ENCODE data around the gene NTN1. TPM values are rescaled to one million over a fixed set of nuclear protein-coding genes. Genes with fewer than 3 reads are reported as not detected.
A peak's percentile ranks its signal among the peaks of the same experiment; 100 is the strongest.

NTN1 gene
- total RNA-seq, 2 experiments from 2014 or later = not detected

DNA sequence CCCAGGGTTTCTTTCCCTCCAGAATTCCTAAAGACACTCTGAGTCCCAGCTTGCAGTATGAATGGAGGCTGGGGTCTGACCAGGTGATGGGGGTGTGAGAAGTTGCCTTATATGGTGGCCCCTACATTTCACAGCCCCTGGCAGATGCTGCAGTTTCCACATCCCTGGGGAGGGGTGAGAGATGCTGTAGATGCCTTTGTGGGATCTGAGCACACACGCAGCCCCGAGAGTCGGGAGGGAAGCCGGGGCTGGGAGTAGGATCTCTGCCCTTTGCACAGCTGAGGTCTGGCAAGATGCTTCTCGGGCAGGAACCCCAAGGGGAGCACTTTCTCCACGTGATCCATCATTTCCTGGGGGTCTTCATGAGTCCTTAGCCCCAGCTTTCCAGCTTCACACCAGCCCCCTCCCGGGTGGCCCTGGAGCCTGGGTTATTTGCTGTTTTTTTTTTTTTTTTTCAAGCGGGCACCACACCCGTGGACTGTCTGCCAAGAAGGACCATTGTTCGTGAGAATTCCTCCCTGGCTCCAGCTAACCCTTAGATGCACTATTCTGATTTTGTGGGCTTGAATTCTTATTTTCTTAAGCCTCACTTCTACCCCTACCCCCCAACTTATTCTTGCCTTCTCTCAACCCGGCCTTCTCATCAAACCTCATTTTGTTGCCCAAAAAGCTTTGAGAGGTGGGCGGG, 50.6 kb downstream of the NTN1 start:
- POLR2A ChIA-PET = no interaction called here
- ATAC-seq = no peak
- DNase-seq = no peak
- Mint-ChIP-seq H3K27me3 (ENCODE audit: low read depth) (peaks cover 2% of the 10 kb centered on the region), H3K36me3 (ENCODE audit: low read depth) (no peaks in the 10 kb centered on the region), H3K4me1 (ENCODE audit: low read depth) (no peaks in the 10 kb centered on the region), H3K27ac (no peak overlapping the region), H3K9me3 (ENCODE audit: insufficient read depth) (no peaks in the 10 kb centered on the region), H3K4me3 (no peak overlapping the region)
- CTCF ChIA-PET = no interaction called here

- H3K27ac Mint-ChIP-seq = no peak overlapping the region
- no peaks in the 10 kb centered on the region for H3K9me3 Mint-ChIP-seq (ENCODE audit: insufficient read depth)
- POLR2A ChIA-PET = no interaction called here
- no peak for ATAC-seq
- H3K4me1 Mint-ChIP-seq (ENCODE audit: low read depth) = no peaks in the 10 kb centered on the region
- H3K27me3 Mint-ChIP-seq (ENCODE audit: low read depth) = peaks cover 4% of the 10 kb centered on the region
- H3K36me3 Mint-ChIP-seq (ENCODE audit: low read depth) = no peaks in the 10 kb centered on the region
- no peak for DNase-seq
- no peak overlapping the region for H3K4me3 Mint-ChIP-seq
- CTCF ChIA-PET = no interaction called here
Observed at GRCh38 chr17:9072696-9073339, 51.5 kb downstream of the NTN1 start.

GRCh38 chr17:9074131-9074530, 52.8 kb downstream of the NTN1 start:
- Mint-ChIP-seq H3K9me3 (ENCODE audit: insufficient read depth) (no peaks in the 10 kb centered on the region), H3K4me1 (ENCODE audit: low read depth) (no peaks in the 10 kb centered on the region), H3K36me3 (ENCODE audit: low read depth) (no peaks in the 10 kb centered on the region), H3K27me3 (ENCODE audit: low read depth) (peaks cover 4% of the 10 kb centered on the region), H3K27ac (no peak overlapping the region), H3K4me3 (no peak overlapping the region)
- POLR2A ChIA-PET = no interaction called here
- CTCF ChIA-PET = no interaction called here
- ATAC-seq (no peak), DNase-seq (no peak)

DNA sequence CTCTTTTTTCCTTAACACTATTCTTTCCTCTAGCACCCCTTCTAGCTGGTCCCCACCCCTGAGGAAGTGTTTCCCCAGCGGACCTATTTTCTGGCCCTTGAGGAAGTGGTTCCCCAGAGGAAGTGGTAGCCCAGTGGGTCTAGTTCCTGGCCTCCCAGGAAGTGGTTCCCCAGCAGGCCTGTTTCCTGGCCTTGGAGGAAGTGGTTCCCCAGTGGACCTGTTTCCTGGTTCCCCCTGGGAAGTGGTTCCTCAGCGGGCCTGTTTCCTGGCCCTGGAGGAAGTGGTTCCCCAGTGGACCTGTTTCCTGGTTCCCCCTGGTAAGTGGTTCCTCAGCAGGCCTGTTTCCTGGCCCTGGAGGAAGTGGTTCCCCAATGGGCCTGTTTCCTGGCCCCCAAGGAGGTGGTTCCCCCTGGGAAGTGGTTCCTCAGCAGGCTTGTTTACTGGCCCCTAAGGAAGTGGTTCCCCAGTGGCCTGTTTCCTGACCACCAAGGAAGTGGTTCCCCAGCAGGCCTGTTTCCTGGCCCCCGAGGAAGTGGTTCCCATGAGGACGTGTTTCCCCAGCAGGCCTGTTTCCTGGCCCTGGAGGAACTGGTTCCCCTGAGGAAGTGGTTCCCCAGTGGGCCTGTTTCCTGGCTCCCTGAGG, 58.3 kb downstream of the NTN1 start:
- POLR2A ChIA-PET = interaction anchor here (0.6 kb wide), 1 partner anchor 416 kb away, joined by 3 read pairs; no protein-coding TSS in a partner anchor
- H3K36me3 Mint-ChIP-seq (ENCODE audit: low read depth) = peaks cover 3% of the 10 kb centered on the region
- CTCF ChIA-PET = no interaction called here
- peak; percentile 38 for DNase-seq
- peaks cover 9% of the 10 kb centered on the region for H3K9me3 Mint-ChIP-seq (ENCODE audit: insufficient read depth)
- peak overlapping the region; percentile 92 for H3K27ac Mint-ChIP-seq
- peaks cover 4% of the 10 kb centered on the region for H3K27me3 Mint-ChIP-seq (ENCODE audit: low read depth)
- no peak for ATAC-seq
- H3K4me3 Mint-ChIP-seq = no peak overlapping the region
- peaks cover 5% of the 10 kb centered on the region for H3K4me1 Mint-ChIP-seq (ENCODE audit: low read depth)

DNA sequence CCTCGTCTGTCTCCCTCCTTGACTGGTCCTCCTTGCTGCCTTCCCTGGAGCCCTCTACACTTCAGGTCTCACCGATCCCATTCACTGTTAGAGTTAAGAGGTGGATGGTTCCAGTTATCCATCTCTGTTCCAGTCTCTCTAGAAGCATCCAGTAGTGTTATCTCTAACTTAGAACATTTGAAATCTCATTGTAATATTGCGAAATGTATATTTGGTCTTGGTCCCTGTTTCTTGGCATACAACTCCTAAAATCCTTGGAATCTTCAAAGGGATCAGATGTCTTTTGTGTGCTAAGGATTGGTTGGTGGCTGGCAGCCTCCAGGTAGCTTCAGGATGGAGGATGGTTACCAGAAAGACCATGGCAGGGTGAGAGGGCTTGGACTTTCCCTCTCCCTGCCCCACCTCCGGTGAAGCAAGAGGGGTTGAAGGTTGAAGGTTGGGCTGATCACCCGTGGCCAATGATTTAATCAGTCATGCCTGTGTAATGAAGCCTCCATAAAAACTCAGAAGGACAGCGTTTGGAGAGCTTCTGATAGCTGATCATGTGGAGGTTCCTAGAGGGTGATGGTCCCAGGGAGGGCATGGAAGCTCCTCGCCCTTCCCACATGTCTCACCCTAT, 59.1 kb downstream of the NTN1 start:
- H3K9me3 Mint-ChIP-seq (ENCODE audit: insufficient read depth) = peaks cover 9% of the 10 kb centered on the region
- peak overlapping the region; percentile 92 for H3K27ac Mint-ChIP-seq
- DNase-seq (no peak), ATAC-seq (no peak)
- peaks cover 4% of the 10 kb centered on the region for H3K27me3 Mint-ChIP-seq (ENCODE audit: low read depth)
- CTCF ChIA-PET = no interaction called here
- POLR2A ChIA-PET = no interaction called here
- H3K36me3 Mint-ChIP-seq (ENCODE audit: low read depth) = peaks cover 3% of the 10 kb centered on the region
- peaks cover 5% of the 10 kb centered on the region for H3K4me1 Mint-ChIP-seq (ENCODE audit: low read depth)
- H3K4me3 Mint-ChIP-seq = no peak overlapping the region

- no peak overlapping the region for H3K27ac Mint-ChIP-seq
- CTCF ChIA-PET = no interaction called here
- POLR2A ChIA-PET = no interaction called here
- no peak overlapping the region for H3K4me3 Mint-ChIP-seq
- peaks cover 4% of the 10 kb centered on the region for H3K27me3 Mint-ChIP-seq (ENCODE audit: low read depth)
- H3K9me3 Mint-ChIP-seq (ENCODE audit: insufficient read depth) = peaks cover 9% of the 10 kb centered on the region
- ATAC-seq = no peak
- H3K4me1 Mint-ChIP-seq (ENCODE audit: low read depth) = peaks cover 5% of the 10 kb centered on the region
- H3K36me3 Mint-ChIP-seq (ENCODE audit: low read depth) = peaks cover 3% of the 10 kb centered on the region
- DNase-seq = no peak
Observed at GRCh38 chr17:9080983-9081382, 59.7 kb downstream of the NTN1 start.

- Mint-ChIP-seq H3K4me1 (ENCODE audit: low read depth) (no peaks in the 10 kb centered on the region), H3K27ac (no peak overlapping the region), H3K27me3 (ENCODE audit: low read depth) (no peaks in the 10 kb centered on the region), H3K36me3 (ENCODE audit: low read depth) (no peaks in the 10 kb centered on the region), H3K9me3 (ENCODE audit: insufficient read depth) (no peaks in the 10 kb centered on the region), H3K4me3 (no peak overlapping the region)
- CTCF ChIA-PET = no interaction called here
- DNase-seq (no peak), ATAC-seq (no peak)
- POLR2A ChIA-PET = no interaction called here
Observed at GRCh38 chr17:9086577-9086976, 65.3 kb downstream of the NTN1 start.

GRCh38 chr17:9087921-9088320, 66.6 kb downstream of the NTN1 start:
- no peak for DNase-seq
- no peaks in the 10 kb centered on the region for H3K9me3 Mint-ChIP-seq (ENCODE audit: insufficient read depth)
- no peaks in the 10 kb centered on the region for H3K27me3 Mint-ChIP-seq (ENCODE audit: low read depth)
- no peak overlapping the region for H3K27ac Mint-ChIP-seq
- no peak overlapping the region for H3K4me3 Mint-ChIP-seq
- POLR2A ChIA-PET = no interaction called here
- ATAC-seq = no peak
- H3K36me3 Mint-ChIP-seq (ENCODE audit: low read depth) = no peaks in the 10 kb centered on the region
- CTCF ChIA-PET = no interaction called here
- no peaks in the 10 kb centered on the region for H3K4me1 Mint-ChIP-seq (ENCODE audit: low read depth)

- Mint-ChIP-seq H3K27me3 (ENCODE audit: low read depth) (no peaks in the 10 kb centered on the region), H3K36me3 (ENCODE audit: low read depth) (no peaks in the 10 kb centered on the region), H3K9me3 (ENCODE audit: insufficient read depth) (no peaks in the 10 kb centered on the region), H3K4me1 (ENCODE audit: low read depth) (no peaks in the 10 kb centered on the region), H3K27ac (no peak overlapping the region), H3K4me3 (no peak overlapping the region)
- ATAC-seq (no peak), DNase-seq (no peak)
- ChIA-PET POLR2A (no interaction called here), CTCF (no interaction called here)
Observed at GRCh38 chr17:9090641-9091096, 69.4 kb downstream of the NTN1 start.

GRCh38 chr17:9094193-9094592, 72.9 kb downstream of the NTN1 start:
- ATAC-seq = no peak
- peaks cover 4% of the 10 kb centered on the region for H3K27me3 Mint-ChIP-seq (ENCODE audit: low read depth)
- no peak overlapping the region for H3K4me3 Mint-ChIP-seq
- DNase-seq = no peak
- H3K9me3 Mint-ChIP-seq (ENCODE audit: insufficient read depth) = no peaks in the 10 kb centered on the region
- H3K36me3 Mint-ChIP-seq (ENCODE audit: low read depth) = no peaks in the 10 kb centered on the region
- ChIA-PET CTCF (no interaction called here), POLR2A (no interaction called here)
- no peaks in the 10 kb centered on the region for H3K4me1 Mint-ChIP-seq (ENCODE audit: low read depth)
- H3K27ac Mint-ChIP-seq = no peak overlapping the region

DNA sequence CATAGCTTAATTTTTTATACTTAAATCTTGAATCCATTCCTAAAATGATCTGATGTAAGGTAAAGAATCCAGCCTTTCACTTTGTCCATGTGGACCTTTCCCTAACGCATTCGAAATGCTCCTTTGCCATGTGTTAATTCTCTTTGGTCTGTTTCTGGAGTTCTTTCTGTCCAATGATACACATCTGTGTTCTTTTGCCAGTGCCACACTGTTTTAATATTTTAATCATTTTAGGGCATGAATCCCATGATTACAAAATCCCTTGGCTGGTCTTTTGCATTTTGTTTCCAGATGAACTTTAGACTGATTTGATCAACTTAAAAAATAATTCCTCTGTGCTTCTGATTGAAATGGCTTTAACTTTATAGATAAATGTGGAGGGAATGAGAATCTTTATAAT, 74.1 kb downstream of the NTN1 start:
- Mint-ChIP-seq H3K27me3 (ENCODE audit: low read depth) (peaks cover 6% of the 10 kb centered on the region), H3K27ac (no peak overlapping the region), H3K4me1 (ENCODE audit: low read depth) (no peaks in the 10 kb centered on the region), H3K4me3 (no peak overlapping the region), H3K36me3 (ENCODE audit: low read depth) (no peaks in the 10 kb centered on the region), H3K9me3 (ENCODE audit: insufficient read depth) (no peaks in the 10 kb centered on the region)
- DNase-seq (no peak), ATAC-seq (no peak)
- ChIA-PET CTCF (no interaction called here), POLR2A (no interaction called here)

DNA sequence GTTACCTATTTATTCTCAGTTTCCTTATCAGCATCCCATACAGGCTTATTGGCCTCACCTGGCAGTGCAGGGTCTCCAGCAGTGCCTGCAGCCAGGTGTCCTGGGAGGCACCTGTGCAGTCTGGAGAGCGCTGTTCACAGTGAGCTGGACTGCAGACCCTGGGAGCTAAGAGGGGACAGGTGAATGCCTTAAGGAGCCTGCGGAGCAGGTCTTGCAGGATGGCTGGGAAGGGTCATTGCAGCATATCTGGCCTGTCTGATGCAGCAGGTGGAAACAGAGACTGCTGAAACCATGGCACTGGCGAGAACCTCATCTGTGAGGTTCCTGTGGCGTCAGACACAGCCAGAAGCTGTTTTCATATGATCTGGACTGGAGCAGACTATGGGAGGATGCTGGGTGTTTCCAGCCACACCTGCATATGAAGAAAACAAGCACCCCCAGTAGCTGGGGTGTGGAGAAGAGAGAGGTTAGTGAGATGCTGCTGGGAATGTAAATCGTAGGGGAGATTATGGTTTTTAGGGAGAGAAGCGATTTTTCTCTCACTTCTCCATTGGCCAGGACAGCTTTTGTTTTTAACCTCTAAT, 77.0 kb downstream of the NTN1 start:
- no peaks in the 10 kb centered on the region for H3K4me1 Mint-ChIP-seq (ENCODE audit: low read depth)
- H3K4me3 Mint-ChIP-seq = no peak overlapping the region
- H3K36me3 Mint-ChIP-seq (ENCODE audit: low read depth) = no peaks in the 10 kb centered on the region
- no peaks in the 10 kb centered on the region for H3K9me3 Mint-ChIP-seq (ENCODE audit: insufficient read depth)
- H3K27ac Mint-ChIP-seq = no peak overlapping the region
- ATAC-seq (no peak), DNase-seq (no peak)
- ChIA-PET CTCF (no interaction called here), POLR2A (interaction anchor here (0.5 kb wide), 1 partner anchor 94 kb away, joined by 3 read pairs; no protein-coding TSS in a partner anchor)
- H3K27me3 Mint-ChIP-seq (ENCODE audit: low read depth) = peaks cover 11% of the 10 kb centered on the region

Data from activated CD8-positive, alpha-beta T cell treated with anti-CD3 and anti-CD28 coated beads, Interleukin-2, amount 10 ng/mL, durations not matched to agents 7 days and 5 days (primary cell).